Keratinocyte (primary cell): ENCODE data around the gene MPP4.

ENCODE experiments used
- CTCF ChIP-seq, 3 experiments: IDR thresholded peaks in 1 of 3; conservative IDR thresholded peaks in 1 of 3; optimal IDR thresholded peaks in 1 of 3; 2 replicates in 2 of 3; 3 replicates in 1 of 3; pipeline versions ENCODE3 to v1.5.1; 2011; ENCODE audit warnings: low read length in 3 of 3, mild to moderate bottlenecking in 3 of 3, moderate library complexity in 2 of 3, control low read depth in 1 of 3, inconsistent platforms in 1 of 3; ENCODE audit not compliant: insufficient read depth in 2 of 3; ENCODE audit errors: extremely low read depth in 1 of 3
- EZH2 ChIP-seq: IDR thresholded peaks from one replicate; pipeline ENCODE4 v1.6.1; 2012; ENCODE audit warnings: inconsistent platforms, mild to moderate bottlenecking, low read length, moderate library complexity

GRCh38 chr2:201675454-201675853 is 23.0 kb downstream of the MPP4 start:
- no peak for TF ChIP-seq CTCF (optimal IDR thresholded peaks at IDR 0.05 in 1 of 3, IDR thresholded peaks at IDR 0.05 in 1 of 3, conservative IDR thresholded peaks at IDR 0.05 in 1 of 3; ENCODE audit: extremely low read depth in 1 of 3, insufficient read depth in 2 of 3, low read length in 3 of 3)
- TF ChIP-seq EZH2: no peak
